ENCODE data around the gene ZNF440.
"Not testable (repeated sequence)": the region's sequence is repeated elsewhere in the genome, so short reads cannot be mapped to it uniquely, and the experiment has no call there.

Gene ZNF440

DNA sequence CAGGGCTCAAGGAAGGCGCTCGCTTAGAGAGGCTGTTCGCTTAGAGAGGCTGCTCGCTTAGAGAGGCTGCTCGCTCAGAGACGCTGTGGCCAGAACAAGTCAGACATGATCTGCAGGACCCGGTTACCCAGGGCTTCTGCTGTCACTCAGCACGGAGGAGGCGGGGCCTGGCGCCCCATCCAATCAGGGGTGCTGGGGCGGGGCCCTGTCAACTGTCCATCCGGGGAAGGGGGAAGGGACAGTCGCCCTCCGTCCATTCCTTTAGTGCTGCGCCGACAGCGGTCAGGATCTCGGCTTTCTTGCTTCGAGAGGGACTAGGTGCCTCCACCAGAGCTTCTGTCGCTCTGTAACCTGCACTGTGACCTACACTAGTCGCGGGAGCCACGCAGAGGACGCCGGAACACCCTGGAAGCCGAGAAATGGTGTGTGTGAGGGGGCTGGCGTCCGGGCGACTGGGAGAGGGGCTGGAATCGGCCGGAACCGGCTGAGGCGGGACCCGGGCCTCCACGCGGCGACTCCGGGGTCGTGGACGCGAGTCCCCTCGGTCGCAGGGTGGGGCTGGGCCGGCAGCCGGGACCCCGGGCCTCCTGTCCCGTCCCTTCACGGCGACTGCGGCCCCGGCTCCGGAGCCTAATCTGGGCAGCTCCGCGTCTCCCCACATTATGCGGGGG, at the start of gene ZNF440:
Gene ZNF440 (plus strand): TSS at position 245 of the 671 bp plus-strand sequence. CDS start 175 bp downstream, at position 420.
- peak; percentile 8 for DNase-seq

DNA sequence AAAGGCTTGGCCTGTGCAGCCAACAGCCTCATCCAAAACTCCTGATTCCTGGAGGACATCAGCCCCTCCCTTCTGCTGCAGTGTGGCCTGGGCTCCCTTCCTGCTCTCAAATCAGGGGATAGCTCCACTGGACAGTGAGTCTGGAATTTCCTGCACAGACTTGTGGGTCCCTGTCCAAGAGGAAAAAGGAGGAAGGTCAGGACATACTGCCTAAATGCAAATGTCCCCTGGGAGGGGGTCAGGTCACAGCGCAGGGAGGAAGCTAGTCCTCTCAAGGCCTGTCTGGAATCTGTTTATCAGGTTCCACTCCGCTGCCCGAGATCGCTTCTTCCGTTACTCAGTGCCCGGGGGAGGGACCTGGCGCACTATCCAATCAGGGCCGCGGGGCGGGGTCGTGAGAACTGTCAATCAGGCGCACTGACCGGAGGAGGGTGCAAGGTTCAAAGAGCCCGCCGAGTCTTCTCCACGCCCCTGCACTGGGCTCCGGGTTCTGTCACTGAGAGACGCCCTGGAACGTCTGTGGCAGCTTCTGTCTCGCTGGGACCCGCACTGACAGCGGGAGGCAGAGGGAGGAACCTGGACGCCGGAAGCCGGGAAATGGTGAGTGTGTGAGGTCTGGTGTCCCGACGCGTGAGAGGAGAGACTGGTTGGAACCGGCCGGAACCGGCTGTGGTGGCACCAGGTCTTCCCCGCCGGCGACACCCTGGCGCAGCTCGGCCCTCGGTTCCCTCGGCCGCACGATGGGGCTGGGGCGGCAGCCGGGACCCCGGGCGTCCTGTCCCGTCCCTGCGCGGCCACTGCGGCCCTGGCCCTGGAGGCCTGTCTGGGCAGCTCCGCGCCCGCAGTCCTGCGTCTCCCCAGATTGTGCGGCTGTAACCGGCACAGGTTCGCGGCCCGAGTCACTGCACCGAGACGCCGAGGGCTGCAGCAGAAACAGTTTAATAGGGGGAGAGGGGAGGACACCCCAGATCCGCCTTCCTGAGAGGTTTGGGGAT, 47.2 kb upstream of the ZNF440 start, which contains the start of gene ZNF441:
Gene ZNF441 (plus strand): TSS at position 404 of the 995 bp plus-strand sequence. CDS start 194 bp downstream, at position 598.
- DNase-seq = peak; percentile 10

DNA sequence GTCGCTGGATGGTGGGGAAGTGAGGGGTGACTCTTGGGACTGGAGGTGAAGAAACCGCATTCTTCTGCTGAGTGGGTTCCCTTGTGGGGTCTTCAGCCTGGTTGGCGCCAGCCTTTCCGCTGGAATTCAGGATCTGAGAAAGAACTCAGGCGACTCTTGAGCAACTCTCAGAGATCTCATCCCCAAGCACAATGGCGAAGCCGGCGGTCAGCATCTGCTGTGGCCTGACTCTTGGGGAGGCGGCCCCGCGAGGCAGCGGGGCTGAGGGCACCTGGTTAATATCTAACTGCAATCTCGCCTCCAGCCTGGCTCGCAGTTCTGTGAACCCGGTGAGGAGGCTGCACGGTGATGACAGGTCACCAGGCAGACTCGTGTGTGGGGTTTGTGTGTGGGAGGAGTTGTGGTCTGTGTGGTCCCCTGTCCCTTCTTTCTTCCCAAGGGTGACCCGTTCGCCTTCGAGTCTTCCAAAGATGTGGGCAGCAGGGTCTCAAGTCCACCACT, 46.4 kb upstream of the ZNF440 start:
- DNase-seq = no peak

DNA sequence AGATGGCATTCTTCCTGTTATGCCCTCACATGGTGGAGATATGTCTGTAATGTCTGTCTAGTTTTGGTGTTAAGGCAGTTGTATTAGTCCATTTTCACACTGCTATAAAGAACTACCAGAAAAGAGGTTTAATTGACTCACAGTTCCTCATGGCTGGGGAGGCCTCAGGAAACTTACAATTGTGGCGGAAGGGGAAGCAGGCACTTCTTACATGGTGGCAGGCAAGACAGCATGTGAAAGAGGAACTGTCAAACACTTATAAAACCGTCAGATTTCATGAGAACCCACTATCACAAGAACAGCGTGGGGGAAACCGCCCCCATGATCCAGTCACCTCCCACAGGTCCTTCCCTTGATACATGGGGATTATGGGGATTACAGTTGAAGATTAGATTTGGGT, 44.1 kb upstream of the ZNF440 start:
- no peak for DNase-seq

DNA sequence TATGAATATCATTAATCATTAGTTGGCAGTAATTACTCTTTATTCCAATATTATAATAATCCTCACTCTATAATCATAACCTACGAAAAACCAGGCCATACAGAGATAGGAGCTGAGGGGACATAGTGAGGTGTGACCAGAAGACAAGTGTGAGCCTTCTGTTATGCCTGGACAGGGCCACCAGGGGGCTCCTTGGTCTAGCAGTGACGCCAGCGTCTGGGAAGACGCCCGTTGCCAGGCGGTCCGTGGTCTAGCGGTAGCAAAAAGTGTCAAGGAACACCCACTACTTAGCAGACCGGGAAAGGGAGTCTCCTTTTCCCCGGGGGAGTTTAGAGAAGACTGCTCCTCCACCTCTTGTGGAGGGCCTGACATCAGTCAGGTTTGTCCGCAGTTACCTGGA, 42.6 kb upstream of the ZNF440 start:
- not testable (repeated sequence) for DNase-seq

DNA sequence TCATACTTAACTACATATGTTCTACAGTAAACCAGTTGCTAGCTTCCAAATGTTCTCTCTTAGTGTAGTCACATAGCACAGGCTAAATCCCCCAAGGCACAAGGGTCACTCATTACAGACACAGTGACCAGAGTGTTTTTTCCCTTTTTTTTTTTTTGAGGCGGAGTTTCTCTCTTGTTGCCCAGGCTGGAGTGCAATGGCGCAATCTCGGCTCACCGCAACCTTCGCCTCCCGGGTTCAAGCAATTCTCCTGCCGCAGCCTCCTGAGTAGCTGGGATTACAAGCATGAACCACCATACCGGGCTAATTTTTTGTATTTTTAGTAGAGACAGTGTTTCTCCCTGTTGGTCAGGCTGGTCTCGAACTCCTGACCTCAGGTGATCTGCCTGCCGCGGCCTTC, 37.4 kb upstream of the ZNF440 start:
- not testable (repeated sequence) for DNase-seq

DNA sequence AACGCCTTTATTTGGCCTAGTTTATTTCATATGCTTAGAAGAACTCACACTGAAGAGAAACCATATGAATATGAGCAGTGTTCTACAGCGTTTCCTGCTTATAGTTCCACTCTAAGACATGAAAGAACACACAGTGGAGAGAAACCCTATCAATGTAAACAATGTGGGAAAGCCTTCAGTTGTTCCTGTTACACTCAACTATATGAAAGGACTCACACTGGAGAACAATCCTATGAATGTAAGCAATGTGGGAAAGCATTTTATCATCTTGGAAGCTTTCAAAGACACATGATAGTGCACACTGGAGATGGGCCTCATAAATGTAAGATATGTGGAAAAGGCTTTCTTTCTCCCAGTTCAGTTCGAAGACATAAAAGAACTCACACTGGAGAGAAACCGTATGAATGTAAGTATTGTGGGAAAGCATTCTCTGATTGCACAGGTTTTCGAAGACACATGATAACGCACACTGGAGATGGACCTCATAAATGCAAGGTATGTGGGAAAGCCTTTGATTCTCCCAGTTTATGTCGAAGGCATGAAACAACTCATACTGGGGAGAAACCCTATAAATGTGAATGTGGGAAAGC, 33.5 kb upstream of the ZNF440 start:
- DNase-seq = no peak

DNA sequence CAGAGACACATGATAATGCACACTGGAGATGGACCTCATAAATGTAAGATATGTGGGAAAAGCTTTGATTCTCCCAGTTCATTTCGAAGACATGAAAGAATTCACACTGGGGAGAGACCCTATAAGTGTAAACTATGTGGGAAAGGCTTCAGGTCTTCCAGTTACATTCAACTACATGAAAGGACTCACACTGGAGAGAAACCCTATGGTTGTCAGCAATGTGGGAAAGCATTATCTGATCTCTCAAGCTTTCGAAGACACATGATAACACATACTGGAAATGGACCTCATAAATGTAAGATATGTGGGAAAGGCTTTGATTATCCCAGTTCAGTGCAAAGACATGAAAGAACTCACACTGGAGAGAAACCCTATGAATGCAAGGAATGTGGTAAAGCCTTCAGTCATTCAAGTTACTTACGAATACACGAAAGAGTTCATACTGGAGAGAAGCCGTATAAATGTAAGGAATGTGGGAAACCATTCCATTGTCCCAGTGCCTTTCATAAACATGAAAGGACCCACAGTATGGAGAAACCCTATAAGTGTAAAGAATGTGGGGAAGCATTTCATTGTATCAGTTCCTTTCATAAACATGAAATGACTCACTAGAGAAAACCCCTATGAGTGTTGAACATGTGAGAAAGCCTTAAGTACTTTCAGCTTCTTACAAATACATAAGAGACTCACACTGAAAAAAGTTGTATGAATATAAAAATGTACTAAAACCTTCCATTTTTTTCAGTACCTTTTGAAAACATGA, 32.6 kb upstream of the ZNF440 start:
- no peak for DNase-seq

DNA sequence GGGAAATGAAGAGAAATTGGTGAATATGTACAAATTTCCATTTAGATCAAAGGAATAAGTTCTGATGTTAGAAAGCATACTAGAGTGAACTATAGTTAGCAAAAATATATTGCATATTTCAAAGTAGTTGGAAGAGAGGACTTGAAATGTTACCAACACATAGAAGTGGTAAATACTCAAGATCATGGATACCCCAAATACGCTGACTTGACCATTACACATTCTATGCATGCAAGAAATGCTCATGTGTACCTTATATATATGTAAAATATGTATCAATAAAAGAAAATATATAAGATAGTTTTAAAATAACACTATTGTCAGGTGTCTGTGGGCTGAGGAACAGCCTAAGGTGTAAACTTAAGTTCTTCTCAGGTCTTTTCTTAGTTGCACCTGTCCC, 30.3 kb upstream of the ZNF440 start:
- DNase-seq = no peak

DNA sequence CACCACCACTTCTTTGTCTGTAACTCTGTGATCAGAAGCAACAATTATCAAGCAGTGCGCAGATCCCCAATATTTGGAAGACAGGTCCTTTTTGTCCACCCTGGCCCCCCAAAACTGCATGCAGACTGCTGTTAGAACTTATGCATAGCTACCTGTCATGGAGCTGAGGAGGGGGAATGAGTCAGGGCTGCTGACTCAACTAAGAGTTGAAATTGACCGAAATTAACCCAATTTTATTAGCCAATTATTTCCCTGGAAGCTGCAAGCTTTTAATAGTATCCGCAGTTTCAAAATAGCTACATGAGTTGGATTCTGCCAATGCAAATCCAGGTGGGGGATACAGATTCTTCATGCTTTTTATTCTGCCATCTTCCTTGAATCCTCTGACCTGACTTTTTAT, 29.7 kb upstream of the ZNF440 start:
- DNase-seq = no peak

DNA sequence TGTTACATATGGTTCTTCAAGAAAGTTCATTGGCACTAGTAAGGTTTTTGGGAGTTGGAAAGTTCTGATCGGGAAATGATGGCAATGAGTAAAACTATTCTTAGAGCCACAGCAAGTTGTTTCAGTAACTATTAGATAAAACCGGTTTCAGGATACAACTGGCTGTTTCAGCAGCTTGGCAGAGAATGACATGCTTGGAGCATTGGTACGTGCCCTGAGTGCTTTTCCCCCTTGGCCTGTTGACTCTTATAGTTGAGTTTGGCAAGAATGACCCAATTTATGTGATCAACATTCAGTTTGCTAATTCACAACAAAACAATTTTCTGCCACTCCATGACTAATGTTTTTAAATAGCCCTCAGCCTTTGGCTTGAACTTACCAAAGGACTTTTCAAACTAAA, 26.5 kb upstream of the ZNF440 start:
- no peak for DNase-seq

DNA sequence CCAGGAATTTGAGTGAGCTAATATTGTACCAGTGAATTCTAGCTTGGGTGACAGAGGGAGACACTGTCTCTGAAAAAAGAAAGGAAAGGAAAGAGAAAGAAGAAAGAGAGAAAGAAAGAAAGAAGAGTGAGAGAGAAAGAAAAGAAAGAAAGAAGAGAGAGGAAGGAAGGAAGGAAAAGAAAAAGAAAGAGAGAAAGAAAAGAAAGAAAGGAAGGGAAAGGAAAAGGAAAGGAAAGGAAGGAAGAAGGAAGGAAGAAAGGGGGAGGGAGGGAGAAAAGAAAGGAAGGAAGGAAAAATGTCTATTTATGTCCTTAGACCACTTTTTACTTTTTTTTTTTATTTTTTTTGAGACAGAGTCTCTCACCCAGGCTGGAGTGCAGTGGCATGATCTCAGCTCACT, 21.1 kb upstream of the ZNF440 start:
- no peak for DNase-seq

DNA sequence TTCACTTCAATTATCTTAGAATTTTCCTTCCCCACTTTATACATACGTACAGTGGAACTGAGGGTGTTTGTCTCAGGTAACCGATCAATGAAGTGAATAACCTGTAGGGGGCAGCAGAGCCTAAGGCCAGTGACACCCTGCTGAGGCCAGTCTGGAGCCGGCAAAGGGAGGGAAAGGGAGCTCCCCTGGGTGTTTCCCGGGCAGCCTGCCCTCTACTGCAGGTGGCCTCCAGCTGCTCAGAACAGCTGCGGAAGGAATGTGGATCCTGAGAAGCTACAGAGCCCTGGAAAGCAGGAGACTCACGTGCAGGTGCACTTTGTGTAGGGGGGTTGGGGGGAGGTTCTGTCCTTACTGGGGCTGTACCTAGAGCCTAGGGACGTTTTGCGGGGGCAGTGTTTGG, 16.6 kb upstream of the ZNF440 start:
- DNase-seq = peak; percentile 76

DNA sequence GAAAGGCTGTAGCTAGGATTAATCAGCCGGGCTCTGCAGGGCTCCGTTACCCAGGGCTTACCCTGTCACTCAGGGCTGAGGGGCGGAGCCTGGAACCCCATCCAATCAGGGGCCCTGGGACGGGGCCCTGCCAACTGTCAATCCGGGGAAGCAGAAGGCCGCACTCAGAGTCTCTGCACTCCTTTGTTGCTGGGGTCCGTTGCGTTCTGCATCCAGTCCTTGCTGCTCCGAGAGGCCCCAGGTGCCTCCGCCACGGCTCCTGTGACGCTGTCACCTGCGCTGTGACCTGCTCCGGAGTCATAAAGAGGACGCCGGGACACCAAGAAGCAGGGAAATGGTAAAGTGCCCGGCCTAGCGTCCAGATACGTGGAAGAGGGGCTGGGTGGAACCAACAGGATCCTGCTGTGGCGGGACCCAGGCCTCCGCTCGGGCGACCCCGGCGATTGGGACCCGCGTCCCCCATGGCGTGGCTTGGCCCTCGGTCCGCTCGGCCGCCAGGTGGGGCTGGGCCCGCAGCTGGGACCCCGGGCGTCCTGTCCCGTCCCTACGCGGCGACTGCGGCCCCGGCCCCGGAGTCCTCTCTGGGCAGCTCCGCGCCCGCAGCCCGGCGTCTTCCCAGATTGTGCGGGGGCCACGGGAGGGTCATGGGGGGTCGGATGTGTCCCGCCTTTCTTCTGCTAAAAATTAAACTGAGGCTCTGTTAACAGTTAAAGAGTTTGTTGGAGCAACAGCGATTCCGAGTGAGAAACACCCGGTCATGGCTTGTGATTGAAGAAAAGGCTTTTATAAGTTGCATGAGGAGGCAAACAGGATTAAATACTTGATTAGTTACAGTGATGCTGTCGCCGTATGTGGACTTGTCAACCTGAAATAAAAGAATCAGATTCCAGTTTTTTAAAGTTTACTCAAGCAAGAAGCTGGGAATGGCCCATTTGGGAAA, 15.4 kb upstream of the ZNF440 start, which contains the start of gene ZNF491:
Gene ZNF491 (plus strand): TSS at position 133 of the 940 bp plus-strand sequence. CDS start 7,431 bp downstream, outside the sequence.
- peak; percentile 74 for DNase-seq

DNA sequence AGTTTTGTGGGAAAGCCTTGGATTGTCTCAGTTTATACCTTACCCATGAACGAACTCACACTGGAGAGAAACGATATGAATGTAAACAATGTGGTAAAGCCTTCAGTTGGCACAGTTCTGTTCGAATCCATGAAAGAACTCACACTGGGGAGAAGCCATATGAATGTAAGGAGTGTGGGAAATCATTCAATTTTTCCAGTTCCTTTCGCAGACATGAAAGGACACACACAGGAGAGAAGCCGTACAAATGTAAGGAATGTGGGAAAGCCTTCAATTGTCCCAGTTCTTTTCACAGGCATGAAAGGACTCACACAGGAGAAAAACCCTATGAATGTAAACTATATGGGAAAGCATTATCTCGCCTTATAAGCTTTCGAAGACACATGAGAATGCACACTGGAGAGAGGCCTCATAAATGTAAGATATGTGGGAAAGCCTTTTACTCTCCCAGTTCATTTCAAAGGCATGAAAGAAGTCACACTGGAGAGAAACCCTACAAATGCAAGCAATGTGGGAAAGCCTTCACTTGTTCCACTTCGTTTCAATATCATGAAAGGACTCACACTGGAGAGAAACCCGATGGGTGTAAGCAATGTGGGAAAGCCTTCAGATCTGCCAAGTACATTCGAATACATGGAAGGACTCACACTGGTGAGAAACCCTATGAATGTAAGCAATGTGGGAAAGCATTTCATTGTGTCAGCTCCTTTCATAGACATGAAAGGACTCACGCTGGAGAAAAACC, 7.5 kb upstream of the ZNF440 start:
- DNase-seq = no peak

DNA sequence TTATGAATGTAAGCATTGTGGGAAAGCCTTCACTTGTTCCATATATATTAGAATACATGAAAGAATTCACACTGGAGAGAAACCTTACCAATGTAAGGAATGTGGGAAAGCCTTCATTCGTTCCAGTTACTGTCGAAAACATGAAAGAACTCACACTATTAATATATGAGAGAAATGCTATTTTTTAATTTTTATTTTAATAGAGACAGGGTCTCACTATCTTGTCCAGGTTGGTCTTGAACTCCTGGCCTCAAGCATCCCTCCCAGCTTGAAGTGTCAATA, 7.0 kb upstream of the ZNF440 start:
- DNase-seq = no peak

DNA sequence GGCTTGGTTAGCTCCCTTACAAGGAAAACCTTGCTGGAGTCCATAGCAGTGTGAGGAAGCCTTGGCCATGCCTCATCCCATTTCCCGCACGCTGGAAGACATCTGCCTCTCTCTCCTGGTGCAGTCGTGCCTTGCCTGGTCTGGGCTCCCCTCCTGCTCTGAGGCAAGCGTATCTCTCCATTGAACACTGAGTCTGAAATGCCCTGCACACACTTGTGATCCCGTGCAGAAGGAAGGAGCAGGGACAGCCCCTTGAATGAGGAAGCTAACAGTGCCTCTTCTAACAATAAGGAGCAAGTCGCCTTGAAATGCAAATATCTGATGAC, 407 bp upstream of the ZNF440 start:
- DNase-seq = no peak

DNA sequence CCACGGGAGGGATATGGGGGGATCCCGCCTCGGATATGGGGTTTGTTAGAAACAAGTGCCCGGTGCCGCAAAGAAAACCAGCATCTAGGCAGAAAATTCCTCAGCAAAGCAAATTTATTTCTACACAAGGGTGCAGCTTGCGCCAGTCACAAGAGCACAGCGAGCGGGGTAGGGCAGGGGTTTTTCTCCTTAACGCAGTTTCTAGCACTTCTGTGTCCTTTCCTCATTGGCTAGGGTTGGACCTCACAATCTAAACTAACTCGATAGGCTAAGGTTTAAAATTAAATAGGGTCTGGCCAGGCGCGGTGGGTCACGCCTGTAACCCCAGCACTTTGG, 595 bp downstream of the ZNF440 start:
- DNase-seq = no peak

DNA sequence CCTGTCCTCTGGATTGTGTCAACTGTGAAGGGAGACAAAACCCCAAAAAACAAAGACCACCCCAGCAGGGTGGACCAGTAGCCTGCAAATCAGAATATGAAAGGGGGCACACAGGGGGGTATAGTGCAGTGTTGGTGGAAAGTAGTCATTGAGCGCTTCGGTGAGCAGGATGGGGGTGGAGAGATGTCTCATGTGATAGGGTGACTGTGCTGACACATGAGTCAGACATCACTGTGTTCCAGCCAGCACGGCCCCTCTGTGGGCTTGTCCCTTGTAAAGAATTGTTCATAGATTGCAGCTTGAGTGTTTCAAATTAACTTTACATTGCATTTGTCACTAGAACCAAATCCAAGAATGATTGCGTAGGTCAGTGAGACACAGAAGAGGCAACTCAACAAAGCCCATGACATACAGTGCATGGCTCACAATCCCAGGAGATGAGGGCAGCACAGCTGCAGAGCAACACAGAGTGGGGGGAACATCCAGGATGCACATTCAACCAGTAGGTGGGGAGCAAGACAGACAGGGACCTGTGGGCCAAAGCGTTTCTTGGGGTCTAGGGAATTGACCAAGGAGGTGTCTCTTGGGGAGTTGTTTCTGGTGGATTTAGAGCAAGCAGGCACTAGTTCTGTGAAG, 7.5 kb downstream of the ZNF440 start:
- no peak for DNase-seq
